GM13977 (cell line): ENCODE data around the gene SRD5A2.

ENCODE experiments used
- DNase-seq: peaks from one replicate; pipeline ENCODE4 v3.0.0; 2012; ENCODE audit warnings: low spot score
- CTCF ChIP-seq: IDR thresholded peaks from 2 replicates; pipeline ENCODE4 v1.5.1; 2012; ENCODE audit warnings: mild to moderate bottlenecking, control low read depth; ENCODE audit not compliant: insufficient read depth; ENCODE audit errors: extremely low read depth, missing control alignments
- in situ Hi-C: fragments of 300-500 bp; cut with MboI; formaldehyde crosslinking; loops from one replicate; pipeline ENCODE4 v1.12.0; 2022; ENCODE audit warnings: low sequenced_read_pairs, low pct_unique_long_range_greater_than_20kb, mixed read lengths, inconsistent platforms; ENCODE audit not compliant: unreplicated experiment

SRD5A2 gene

GRCh38 chr2:31476511-31477180 lies 104.1 kb downstream of the SRD5A2 start:
- TF ChIP-seq CTCF: no peak
- DNase-seq: no peak
- in situ Hi-C loops: no loop called here

- no peak for DNase-seq
- TF ChIP-seq CTCF: no peak
- in situ Hi-C loops: no loop called here
These were observed 105.0 kb downstream of the SRD5A2 start for GRCh38 chr2:31475692-31476091.

GRCh38 chr2:31474296-31474695 lies 106.4 kb downstream of the SRD5A2 start:
- DNase-seq: no peak
- no peak for TF ChIP-seq CTCF
- in situ Hi-C loops: no loop called here
